ENCODE measurements around the gene LIX1L. TPM values are rescaled to one million over a fixed set of nuclear protein-coding genes. Genes with fewer than 3 reads are reported as not detected.

Gene LIX1L
- total and polyA plus RNA-seq, 2 of the 13 experiments (the other 11 are each of a cell fraction or from before 2014, with no cell fraction given) = 8.1 to 24.9 TPM

GRCh38 chr1:145978854-145979745 is 21.3 kb upstream of the LIX1L start (continued):
- TF ChIP-seq, protein P1, sequence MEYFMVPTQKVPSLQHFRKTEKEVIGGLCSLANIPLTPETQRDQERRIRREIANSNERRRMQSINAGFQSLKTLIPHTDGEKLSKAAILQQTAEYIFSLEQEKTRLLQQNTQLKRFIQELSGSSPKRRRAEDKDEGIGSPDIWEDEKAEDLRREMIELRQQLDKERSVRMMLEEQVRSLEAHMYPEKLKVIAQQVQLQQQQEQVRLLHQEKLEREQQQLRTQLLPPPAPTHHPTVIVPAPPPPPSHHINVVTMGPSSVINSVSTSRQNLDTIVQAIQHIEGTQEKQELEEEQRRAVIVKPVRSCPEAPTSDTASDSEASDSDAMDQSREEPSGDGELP (IDR thresholded peaks at IDR 0.05; ENCODE audit: borderline replicate concordance, low read depth) = peak; percentile 40; the same call in 1 of the 2 replicates
- TF ChIP-seq ZNF83 (CRISPR knock-in tag; IDR thresholded peaks at IDR 0.05; ENCODE audit: borderline replicate concordance) (no peak), GABPA (IDR thresholded peaks at IDR 0.05; ENCODE audit: low read depth, low read length) (no peak), GABPA (CRISPR knock-in tag; IDR thresholded peaks at IDR 0.05; ENCODE audit: low read depth) (peak; percentile 14; the same call in 1 of the 2 replicates), MIER2 (CRISPR knock-in tag; IDR thresholded peaks at IDR 0.05) (no peak), PTBP1 (IDR thresholded peaks at IDR 0.05; ENCODE audit: low read depth, low read length, poor library complexity, severe bottlenecking) (no peak), CBX1 (IDR thresholded peaks at IDR 0.05; ENCODE audit: low read depth) (no peak), HNRNPK (IDR thresholded peaks at IDR 0.05; ENCODE audit: low read depth, low read length, poor library complexity, severe bottlenecking) (no peak), ZNF251 (CRISPR knock-in tag; IDR thresholded peaks at IDR 0.05) (no peak), MIER3 (CRISPR knock-in tag; IDR thresholded peaks at IDR 0.05; ENCODE audit: borderline replicate concordance) (no peak), POLR2A (IDR thresholded peaks at IDR 0.05; ENCODE audit: insufficient read depth in 1 of 2, low read depth in 2 of 2, low read length in 2 of 2) (no peak), SP4 (CRISPR knock-in tag; IDR thresholded peaks at IDR 0.05) (no peak), NFYC (CRISPR knock-in tag; IDR thresholded peaks at IDR 0.05) (peak; percentile 34; the same call in 1 of the 2 replicates), LCORL (IDR thresholded peaks at IDR 0.05) (no peak), LCORL (CRISPR knock-in tag; IDR thresholded peaks at IDR 0.05) (peak; percentile 52; the same call in 1 of the 2 replicates), CTCF (CRISPR knock-in tag; IDR thresholded peaks at IDR 0.05) (peak; percentile 47), ZMYM4 (CRISPR knock-in tag; IDR thresholded peaks at IDR 0.05) (0 out of 2 replicates have a peak, but pooled peaks have one; percentile 32), ZNF883 (CRISPR knock-in tag; IDR thresholded peaks at IDR 0.05; ENCODE audit: not compliant biosample characterization) (no peak), GATAD2A (CRISPR knock-in tag; IDR thresholded peaks at IDR 0.05) (peak; percentile 32; the same call in 1 of the 2 replicates), MED1 (CRISPR knock-in tag; IDR thresholded peaks at IDR 0.05) (0 out of 2 replicates have a peak, but pooled peaks have one; percentile 14), SALL1 (CRISPR knock-in tag; IDR thresholded peaks at IDR 0.05) (0 out of 2 replicates have a peak, but pooled peaks have one; percentile 13)
- TF ChIP-seq, protein P2, sequence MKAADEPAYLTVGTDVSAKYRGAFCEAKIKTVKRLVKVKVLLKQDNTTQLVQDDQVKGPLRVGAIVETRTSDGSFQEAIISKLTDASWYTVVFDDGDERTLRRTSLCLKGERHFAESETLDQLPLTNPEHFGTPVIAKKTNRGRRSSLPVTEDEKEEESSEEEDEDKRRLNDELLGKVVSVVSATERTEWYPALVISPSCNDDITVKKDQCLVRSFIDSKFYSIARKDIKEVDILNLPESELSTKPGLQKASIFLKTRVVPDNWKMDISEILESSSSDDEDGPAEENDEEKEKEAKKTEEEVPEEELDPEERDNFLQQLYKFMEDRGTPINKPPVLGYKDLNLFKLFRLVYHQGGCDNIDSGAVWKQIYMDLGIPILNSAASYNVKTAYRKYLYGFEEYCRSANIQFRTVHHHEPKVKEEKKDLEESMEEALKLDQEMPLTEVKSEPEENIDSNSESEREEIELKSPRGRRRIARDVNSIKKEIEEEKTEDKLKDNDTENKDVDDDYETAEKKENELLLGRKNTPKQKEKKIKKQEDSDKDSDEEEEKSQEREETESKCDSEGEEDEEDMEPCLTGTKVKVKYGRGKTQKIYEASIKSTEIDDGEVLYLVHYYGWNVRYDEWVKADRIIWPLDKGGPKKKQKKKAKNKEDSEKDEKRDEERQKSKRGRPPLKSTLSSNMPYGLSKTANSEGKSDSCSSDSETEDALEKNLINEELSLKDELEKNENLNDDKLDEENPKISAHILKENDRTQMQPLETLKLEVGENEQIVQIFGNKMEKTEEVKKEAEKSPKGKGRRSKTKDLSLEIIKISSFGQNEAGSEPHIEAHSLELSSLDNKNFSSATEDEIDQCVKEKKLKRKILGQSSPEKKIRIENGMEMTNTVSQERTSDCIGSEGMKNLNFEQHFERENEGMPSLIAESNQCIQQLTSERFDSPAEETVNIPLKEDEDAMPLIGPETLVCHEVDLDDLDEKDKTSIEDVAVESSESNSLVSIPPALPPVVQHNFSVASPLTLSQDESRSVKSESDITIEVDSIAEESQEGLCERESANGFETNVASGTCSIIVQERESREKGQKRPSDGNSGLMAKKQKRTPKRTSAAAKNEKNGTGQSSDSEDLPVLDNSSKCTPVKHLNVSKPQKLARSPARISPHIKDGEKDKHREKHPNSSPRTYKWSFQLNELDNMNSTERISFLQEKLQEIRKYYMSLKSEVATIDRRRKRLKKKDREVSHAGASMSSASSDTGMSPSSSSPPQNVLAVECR (CRISPR knock-in tag; IDR thresholded peaks at IDR 0.05; ENCODE audit: borderline replicate concordance) = peak; percentile 30; the same call in 1 of the 2 replicates

Measured in HepG2 (cell line).